K562 (cell line): Measurements from ENCODE around the gene TREM2. TPM values are rescaled to one million over a fixed set of nuclear protein-coding genes. Genes with fewer than 3 reads are reported as not detected.

Source experiments
- HDAC2 ChIP-seq: fragments of 450-650 bp; IDR thresholded peaks from 2 replicates; pipeline ENCODE4 v1.6.1; 2016; ENCODE audit warnings: mild to moderate bottlenecking
- HDGF ChIP-seq: fragments of 450-650 bp; IDR thresholded peaks from 2 replicates; pipeline ENCODE4 v1.6.1; 2016
- IRF2 ChIP-seq: sonication (generic); formaldehyde crosslinking; IDR thresholded peaks from 2 replicates; pipeline ENCODE4 v1.8.1; 2022; ENCODE audit warnings: mild to moderate bottlenecking, missing genetic modification reagents
- KDM4B ChIP-seq, 2 experiments: fragments of 450-650 bp in 1 of 2; sonication (generic) in 1 of 2; IDR thresholded peaks; 2 replicates each; pipeline ENCODE4 v1.6.1; 2016 to 2017; ENCODE audit warnings: borderline replicate concordance in 2 of 2, antibody characterized with exemption in 1 of 2, low read depth in 1 of 2, mild to moderate bottlenecking in 1 of 2
- MBD2 ChIP-seq: sonication (generic); IDR thresholded peaks from 2 replicates; pipeline ENCODE4 v1.6.1; 2016; ENCODE audit warnings: low read depth, borderline replicate concordance
- NCOR1 ChIP-seq: fragments of 450-650 bp; IDR thresholded peaks from 2 replicates; pipeline ENCODE4 v1.6.1; 2016; ENCODE audit warnings: mild to moderate bottlenecking, moderate library complexity
- NFRKB ChIP-seq: fragments of 450-650 bp; IDR thresholded peaks from 2 replicates; pipeline ENCODE4 v1.6.1; 2016; ENCODE audit warnings: low read depth
- PML ChIP-seq: IDR thresholded peaks from 2 replicates; pipeline ENCODE4 v1.6.1; 2012; ENCODE audit warnings: low read length, inconsistent platforms
- RHOXF2B ChIP-seq: fragments of 250-450 bp; sonication (Bioruptor Pico); conservative IDR thresholded peaks from 2 replicates; pipeline ENCODE4 v1.5.1; 2021
- RUNX1 ChIP-seq: sonication (generic); IDR thresholded peaks from 2 replicates; pipeline ENCODE4 v1.6.1; 2016; ENCODE audit warnings: antibody characterized with exemption, low read depth
- SRSF7 ChIP-seq: fragments of 200-400 bp; formaldehyde crosslinking; optimal IDR thresholded peaks from 2 replicates; pipeline ENCODE3; 2017; ENCODE audit warnings: mild to moderate bottlenecking, low read depth, low read length
- ZNF316 ChIP-seq: fragments of 450-650 bp; IDR thresholded peaks from 2 replicates; pipeline ENCODE4 v1.6.1; 2016
- polyA plus RNA-seq, 8 experiments: library from polyadenylated mRNA; depleted of rRNA in 4 of 8; stranded (reverse) in 5 of 8; unstranded in 3 of 8; fragments of >200 nt; fragmentation: Nextera tagmentation in 2 of 8; fragmentation: Illumina TruSeq in 1 of 8; extraction: Ambion mirVana in 2 of 8; extraction: Trizol in 1 of 8; gene quantifications; 2 replicates each; pipeline versions ENCODE4 v1.2.1 to v1.2.3, GENCODE V29; 2011 to 2014; ENCODE audit warnings: inconsistent platforms in 1 of 8, missing spikeins in 1 of 8
- total RNA-seq, 7 experiments: library from RNA; depleted of rRNA in 6 of 7; stranded (reverse); fragments of >200 nt in 6 of 7; fragmentation: Illumina TruSeq in 2 of 7; extraction: Trizol in 2 of 7; gene quantifications; 2 replicates each; pipeline versions ENCODE4 v1.2.1 to v1.2.3, GENCODE V29; 2011 to 2021; ENCODE audit warnings: low replicate concordance in 1 of 7
- TF ChIP-seq, protein P1 (sequence below): sonication (generic); formaldehyde crosslinking; IDR thresholded peaks from 2 replicates; pipeline ENCODE4 v1.8.1; 2023; ENCODE audit warnings: mild to moderate bottlenecking, missing genetic modification reagents
- TF ChIP-seq, protein P2 (sequence below): fragments of 450-650 bp; IDR thresholded peaks from 2 replicates; pipeline ENCODE4 v1.6.1; 2016; ENCODE audit warnings: antibody characterized with exemption
- TF ChIP-seq, protein P3 (sequence below): fragments of 250-450 bp; sonication (Bioruptor Pico); IDR thresholded peaks from 2 replicates; pipeline ENCODE4 v1.5.0; 2021; ENCODE audit warnings: mild to moderate bottlenecking, moderate library complexity
- TF ChIP-seq, protein P4 (sequence below): sonication (generic); formaldehyde crosslinking; IDR thresholded peaks from 2 replicates; pipeline ENCODE4 v1.8.0; 2023; ENCODE audit warnings: missing genetic modification reagents, mild to moderate bottlenecking, borderline replicate concordance

The TREM2 gene
- total and polyA plus RNA-seq, 9 of the 15 experiments (the other 6 are each of a cell fraction or from before 2014, with no cell fraction given) = not detected

DNA sequence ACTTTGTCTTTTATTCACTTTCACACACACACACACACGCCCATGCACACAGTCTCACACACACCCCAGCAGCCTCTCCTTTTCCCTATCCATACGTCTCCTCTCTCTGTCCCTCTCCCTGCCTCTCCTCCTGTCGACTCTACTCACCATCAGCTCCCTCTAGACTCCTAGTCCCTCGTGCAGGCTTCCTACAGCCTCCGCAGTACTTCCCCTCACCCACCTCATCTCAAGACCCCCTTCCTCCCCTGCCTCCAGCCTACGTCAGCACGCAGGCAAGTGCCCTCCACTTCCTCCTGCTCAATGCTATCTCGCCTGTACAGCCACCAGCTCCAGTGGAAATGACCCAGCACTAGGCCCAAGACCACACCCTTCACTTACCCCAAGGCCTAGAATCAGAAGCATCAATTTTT, 38.9 kb upstream of the TREM2 start (continued):
- TF ChIP-seq, protein P1, sequence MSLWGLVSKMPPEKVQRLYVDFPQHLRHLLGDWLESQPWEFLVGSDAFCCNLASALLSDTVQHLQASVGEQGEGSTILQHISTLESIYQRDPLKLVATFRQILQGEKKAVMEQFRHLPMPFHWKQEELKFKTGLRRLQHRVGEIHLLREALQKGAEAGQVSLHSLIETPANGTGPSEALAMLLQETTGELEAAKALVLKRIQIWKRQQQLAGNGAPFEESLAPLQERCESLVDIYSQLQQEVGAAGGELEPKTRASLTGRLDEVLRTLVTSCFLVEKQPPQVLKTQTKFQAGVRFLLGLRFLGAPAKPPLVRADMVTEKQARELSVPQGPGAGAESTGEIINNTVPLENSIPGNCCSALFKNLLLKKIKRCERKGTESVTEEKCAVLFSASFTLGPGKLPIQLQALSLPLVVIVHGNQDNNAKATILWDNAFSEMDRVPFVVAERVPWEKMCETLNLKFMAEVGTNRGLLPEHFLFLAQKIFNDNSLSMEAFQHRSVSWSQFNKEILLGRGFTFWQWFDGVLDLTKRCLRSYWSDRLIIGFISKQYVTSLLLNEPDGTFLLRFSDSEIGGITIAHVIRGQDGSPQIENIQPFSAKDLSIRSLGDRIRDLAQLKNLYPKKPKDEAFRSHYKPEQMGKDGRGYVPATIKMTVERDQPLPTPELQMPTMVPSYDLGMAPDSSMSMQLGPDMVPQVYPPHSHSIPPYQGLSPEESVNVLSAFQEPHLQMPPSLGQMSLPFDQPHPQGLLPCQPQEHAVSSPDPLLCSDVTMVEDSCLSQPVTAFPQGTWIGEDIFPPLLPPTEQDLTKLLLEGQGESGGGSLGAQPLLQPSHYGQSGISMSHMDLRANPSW (CRISPR knock-in tag) = 0 out of 2 replicates have a peak, but pooled peaks have one; percentile 29
- TF ChIP-seq RUNX1 = no peak
- peak; percentile 88 for TF ChIP-seq HDGF
- TF ChIP-seq, protein P2, sequence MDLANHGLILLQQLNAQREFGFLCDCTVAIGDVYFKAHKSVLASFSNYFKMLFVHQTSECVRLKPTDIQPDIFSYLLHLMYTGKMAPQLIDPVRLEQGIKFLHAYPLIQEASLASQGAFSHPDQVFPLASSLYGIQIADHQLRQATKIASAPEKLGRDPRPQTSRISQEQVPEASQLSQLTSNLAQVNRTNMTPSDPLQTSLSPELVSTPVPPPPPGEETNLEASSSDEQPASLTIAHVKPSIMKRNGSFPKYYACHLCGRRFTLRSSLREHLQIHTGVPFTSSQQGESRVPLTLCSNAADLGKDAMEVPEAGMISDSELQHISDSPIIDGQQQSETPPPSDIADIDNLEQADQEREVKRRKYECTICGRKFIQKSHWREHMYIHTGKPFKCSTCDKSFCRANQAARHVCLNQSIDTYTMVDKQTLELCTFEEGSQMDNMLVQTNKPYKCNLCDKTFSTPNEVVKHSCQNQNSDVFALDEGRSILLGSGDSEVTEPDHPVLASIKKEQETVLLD = peak; percentile 65
- 0 out of 2 replicates have a peak, but pooled peaks have one; percentile 10 for TF ChIP-seq MBD2
- TF ChIP-seq RHOXF2B (CRISPR knock-in tag) = no peak
- TF ChIP-seq, protein P3, sequence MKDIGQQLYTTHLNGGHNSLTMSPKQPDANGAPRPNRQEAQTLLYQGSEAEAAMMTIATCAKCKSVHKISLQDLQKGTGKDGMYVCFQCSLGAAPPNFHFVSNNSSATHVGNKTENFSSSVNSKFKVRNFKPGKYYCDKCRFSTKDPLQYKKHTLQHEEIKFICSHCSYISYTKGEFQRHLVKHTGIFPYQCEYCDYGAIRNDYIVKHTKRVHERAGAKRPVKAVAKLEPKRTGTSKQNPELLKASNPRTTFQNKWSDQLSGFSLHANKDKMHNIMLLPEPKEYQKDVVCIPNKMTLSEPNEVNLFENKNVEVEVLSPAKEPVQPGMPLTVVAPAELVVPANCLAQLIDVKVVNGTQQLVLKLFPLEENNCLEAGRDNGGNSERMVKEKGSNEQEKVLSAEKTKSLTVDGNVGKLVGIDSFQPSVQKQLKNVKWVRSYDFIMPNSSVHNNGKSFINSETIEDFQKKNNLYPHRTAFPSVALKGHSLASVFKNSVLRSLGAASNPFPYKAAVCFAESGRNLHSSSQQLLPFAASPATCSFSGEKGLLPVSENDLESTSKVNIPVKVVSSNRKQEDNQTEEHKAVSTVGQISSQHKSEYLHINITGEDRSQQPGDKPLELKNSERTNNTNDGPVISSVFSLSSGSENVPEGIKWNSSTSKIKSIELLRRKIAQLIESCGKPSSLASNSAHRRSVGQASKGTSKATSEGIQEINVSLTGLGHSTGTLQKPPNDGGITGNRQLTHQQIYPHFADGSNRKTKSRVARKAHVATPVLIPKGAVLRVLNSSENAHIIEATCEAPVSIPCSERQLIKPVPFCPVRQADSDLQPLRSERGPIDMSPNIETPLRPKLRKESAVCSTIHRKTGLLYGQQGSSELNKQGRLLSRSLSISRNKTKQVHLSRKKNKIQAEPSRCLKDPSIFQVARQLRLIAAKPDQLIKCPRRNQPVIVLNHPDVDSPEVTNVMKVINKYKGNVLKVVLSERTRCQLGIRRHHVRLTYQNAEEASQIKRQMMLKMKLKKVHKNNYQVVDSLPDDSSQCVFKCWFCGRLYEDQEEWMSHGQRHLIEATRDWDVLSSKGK (CRISPR knock-in tag) = no peak
- TF ChIP-seq NFRKB = peak; percentile 68; the same call in 1 of the 2 replicates
- TF ChIP-seq, protein P4, sequence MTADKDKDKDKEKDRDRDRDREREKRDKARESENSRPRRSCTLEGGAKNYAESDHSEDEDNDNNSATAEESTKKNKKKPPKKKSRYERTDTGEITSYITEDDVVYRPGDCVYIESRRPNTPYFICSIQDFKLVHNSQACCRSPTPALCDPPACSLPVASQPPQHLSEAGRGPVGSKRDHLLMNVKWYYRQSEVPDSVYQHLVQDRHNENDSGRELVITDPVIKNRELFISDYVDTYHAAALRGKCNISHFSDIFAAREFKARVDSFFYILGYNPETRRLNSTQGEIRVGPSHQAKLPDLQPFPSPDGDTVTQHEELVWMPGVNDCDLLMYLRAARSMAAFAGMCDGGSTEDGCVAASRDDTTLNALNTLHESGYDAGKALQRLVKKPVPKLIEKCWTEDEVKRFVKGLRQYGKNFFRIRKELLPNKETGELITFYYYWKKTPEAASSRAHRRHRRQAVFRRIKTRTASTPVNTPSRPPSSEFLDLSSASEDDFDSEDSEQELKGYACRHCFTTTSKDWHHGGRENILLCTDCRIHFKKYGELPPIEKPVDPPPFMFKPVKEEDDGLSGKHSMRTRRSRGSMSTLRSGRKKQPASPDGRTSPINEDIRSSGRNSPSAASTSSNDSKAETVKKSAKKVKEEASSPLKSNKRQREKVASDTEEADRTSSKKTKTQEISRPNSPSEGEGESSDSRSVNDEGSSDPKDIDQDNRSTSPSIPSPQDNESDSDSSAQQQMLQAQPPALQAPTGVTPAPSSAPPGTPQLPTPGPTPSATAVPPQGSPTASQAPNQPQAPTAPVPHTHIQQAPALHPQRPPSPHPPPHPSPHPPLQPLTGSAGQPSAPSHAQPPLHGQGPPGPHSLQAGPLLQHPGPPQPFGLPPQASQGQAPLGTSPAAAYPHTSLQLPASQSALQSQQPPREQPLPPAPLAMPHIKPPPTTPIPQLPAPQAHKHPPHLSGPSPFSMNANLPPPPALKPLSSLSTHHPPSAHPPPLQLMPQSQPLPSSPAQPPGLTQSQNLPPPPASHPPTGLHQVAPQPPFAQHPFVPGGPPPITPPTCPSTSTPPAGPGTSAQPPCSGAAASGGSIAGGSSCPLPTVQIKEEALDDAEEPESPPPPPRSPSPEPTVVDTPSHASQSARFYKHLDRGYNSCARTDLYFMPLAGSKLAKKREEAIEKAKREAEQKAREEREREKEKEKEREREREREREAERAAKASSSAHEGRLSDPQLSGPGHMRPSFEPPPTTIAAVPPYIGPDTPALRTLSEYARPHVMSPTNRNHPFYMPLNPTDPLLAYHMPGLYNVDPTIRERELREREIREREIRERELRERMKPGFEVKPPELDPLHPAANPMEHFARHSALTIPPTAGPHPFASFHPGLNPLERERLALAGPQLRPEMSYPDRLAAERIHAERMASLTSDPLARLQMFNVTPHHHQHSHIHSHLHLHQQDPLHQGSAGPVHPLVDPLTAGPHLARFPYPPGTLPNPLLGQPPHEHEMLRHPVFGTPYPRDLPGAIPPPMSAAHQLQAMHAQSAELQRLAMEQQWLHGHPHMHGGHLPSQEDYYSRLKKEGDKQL (CRISPR knock-in tag) = no peak
- TF ChIP-seq ZNF316 = peak; percentile 62
- TF ChIP-seq PML = no peak
- no peak for TF ChIP-seq SRSF7
- TF ChIP-seq HDAC2 = 0 out of 2 replicates have a peak, but pooled peaks have one; percentile 50
- peak; percentile 66 for TF ChIP-seq NCOR1
- no peak for TF ChIP-seq IRF2
- no peak for TF ChIP-seq KDM4B (IDR thresholded peaks at IDR 0.05; ENCODE audit: borderline replicate concordance in 2 of 2, low read depth in 1 of 2)
